ENCODE data around the gene CNTN4. TPM values are rescaled to one million over a fixed set of nuclear protein-coding genes. Genes with fewer than 3 reads are reported as not detected.

The CNTN4 gene
- total and polyA plus RNA-seq, 2 experiments from 2014 or later: 0.91 to 4.0 TPM

- no peak for ATAC-seq
- Histone ChIP-seq H2AFZ (no peak overlapping the region), H3K4me2 (no peak overlapping the region), H4K20me1 (replicated peaks; ENCODE audit: insufficient read depth) (no peaks in the 10 kb centered on the region), H3K27ac (ENCODE audit: low read depth) (no peak overlapping the region), H3K36me3 (ENCODE audit: insufficient read depth) (no peaks in the 10 kb centered on the region), H3F3A (replicated peaks; ENCODE audit: low read depth) (no peaks in the 10 kb centered on the region), H3K4me3 (no peak overlapping the region), H3K4me1 (ENCODE audit: insufficient read depth) (peaks cover 2% of the 10 kb centered on the region; the same call in 1 of the 2 replicates), H3K9me2 (ENCODE audit: insufficient read depth) (no peaks in the 10 kb centered on the region), H3K27me3 (ENCODE audit: insufficient read depth) (no peaks in the 10 kb centered on the region), H3K79me2 (replicated peaks; ENCODE audit: insufficient read depth) (no peaks in the 10 kb centered on the region)
- no peak overlapping the region for H3K4me3 Mint-ChIP-seq
- no peak for TF ChIP-seq ZNF114 (CRISPR knock-in tag; IDR thresholded peaks at IDR 0.05)
- TF ChIP-seq ZNF331 (CRISPR knock-in tag; IDR thresholded peaks at IDR 0.05; ENCODE audit: low read depth): no peak
- TF ChIP-seq, protein P1, sequence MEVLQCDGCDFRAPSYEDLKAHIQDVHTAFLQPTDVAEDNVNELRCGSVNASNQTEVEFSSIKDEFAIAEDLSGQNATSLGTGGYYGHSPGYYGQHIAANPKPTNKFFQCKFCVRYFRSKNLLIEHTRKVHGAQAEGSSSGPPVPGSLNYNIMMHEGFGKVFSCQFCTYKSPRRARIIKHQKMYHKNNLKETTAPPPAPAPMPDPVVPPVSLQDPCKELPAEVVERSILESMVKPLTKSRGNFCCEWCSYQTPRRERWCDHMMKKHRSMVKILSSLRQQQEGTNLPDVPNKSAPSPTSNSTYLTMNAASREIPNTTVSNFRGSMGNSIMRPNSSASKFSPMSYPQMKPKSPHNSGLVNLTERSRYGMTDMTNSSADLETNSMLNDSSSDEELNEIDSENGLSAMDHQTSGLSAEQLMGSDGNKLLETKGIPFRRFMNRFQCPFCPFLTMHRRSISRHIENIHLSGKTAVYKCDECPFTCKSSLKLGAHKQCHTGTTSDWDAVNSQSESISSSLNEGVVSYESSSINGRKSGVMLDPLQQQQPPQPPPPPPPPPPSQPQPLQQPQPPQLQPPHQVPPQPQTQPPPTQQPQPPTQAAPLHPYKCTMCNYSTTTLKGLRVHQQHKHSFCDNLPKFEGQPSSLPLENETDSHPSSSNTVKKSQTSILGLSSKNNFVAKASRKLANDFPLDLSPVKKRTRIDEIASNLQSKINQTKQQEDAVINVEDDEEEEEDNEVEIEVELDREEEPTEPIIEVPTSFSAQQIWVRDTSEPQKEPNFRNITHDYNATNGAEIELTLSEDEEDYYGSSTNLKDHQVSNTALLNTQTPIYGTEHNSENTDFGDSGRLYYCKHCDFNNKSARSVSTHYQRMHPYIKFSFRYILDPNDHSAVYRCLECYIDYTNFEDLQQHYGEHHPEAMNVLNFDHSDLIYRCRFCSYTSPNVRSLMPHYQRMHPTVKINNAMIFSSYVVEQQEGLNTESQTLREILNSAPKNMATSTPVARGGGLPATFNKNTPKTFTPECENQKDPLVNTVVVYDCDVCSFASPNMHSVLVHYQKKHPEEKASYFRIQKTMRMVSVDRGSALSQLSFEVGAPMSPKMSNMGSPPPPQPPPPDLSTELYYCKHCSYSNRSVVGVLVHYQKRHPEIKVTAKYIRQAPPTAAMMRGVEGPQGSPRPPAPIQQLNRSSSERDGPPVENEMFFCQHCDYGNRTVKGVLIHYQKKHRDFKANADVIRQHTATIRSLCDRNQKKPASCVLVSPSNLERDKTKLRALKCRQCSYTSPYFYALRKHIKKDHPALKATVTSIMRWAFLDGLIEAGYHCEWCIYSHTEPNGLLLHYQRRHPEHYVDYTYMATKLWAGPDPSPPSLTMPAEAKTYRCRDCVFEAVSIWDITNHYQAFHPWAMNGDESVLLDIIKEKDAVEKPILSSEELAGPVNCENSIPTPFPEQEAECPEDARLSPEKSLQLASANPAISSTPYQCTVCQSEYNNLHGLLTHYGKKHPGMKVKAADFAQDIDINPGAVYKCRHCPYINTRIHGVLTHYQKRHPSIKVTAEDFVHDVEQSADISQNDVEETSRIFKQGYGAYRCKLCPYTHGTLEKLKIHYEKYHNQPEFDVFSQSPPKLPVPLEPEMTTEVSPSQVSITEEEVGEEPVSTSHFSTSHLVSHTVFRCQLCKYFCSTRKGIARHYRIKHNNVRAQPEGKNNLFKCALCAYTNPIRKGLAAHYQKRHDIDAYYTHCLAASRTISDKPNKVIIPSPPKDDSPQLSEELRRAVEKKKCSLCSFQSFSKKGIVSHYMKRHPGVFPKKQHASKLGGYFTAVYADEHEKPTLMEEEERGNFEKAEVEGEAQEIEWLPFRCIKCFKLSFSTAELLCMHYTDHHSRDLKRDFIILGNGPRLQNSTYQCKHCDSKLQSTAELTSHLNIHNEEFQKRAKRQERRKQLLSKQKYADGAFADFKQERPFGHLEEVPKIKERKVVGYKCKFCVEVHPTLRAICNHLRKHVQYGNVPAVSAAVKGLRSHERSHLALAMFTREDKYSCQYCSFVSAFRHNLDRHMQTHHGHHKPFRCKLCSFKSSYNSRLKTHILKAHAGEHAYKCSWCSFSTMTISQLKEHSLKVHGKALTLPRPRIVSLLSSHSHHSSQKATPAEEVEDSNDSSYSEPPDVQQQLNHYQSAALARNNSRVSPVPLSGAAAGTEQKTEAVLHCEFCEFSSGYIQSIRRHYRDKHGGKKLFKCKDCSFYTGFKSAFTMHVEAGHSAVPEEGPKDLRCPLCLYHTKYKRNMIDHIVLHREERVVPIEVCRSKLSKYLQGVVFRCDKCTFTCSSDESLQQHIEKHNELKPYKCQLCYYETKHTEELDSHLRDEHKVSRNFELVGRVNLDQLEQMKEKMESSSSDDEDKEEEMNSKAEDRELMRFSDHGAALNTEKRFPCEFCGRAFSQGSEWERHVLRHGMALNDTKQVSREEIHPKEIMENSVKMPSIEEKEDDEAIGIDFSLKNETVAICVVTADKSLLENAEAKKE (CRISPR knock-in tag; IDR thresholded peaks at IDR 0.05): no peak
- TF ChIP-seq POLR2AphosphoS5 (IDR thresholded peaks at IDR 0.05; ENCODE audit: low read depth): no peak
- TF ChIP-seq STAT1 (IDR thresholded peaks at IDR 0.05; ENCODE audit: unreplicated experiment): no peak
- TF ChIP-seq, protein P2, sequence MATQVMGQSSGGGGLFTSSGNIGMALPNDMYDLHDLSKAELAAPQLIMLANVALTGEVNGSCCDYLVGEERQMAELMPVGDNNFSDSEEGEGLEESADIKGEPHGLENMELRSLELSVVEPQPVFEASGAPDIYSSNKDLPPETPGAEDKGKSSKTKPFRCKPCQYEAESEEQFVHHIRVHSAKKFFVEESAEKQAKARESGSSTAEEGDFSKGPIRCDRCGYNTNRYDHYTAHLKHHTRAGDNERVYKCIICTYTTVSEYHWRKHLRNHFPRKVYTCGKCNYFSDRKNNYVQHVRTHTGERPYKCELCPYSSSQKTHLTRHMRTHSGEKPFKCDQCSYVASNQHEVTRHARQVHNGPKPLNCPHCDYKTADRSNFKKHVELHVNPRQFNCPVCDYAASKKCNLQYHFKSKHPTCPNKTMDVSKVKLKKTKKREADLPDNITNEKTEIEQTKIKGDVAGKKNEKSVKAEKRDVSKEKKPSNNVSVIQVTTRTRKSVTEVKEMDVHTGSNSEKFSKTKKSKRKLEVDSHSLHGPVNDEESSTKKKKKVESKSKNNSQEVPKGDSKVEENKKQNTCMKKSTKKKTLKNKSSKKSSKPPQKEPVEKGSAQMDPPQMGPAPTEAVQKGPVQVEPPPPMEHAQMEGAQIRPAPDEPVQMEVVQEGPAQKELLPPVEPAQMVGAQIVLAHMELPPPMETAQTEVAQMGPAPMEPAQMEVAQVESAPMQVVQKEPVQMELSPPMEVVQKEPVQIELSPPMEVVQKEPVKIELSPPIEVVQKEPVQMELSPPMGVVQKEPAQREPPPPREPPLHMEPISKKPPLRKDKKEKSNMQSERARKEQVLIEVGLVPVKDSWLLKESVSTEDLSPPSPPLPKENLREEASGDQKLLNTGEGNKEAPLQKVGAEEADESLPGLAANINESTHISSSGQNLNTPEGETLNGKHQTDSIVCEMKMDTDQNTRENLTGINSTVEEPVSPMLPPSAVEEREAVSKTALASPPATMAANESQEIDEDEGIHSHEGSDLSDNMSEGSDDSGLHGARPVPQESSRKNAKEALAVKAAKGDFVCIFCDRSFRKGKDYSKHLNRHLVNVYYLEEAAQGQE (IDR thresholded peaks at IDR 0.05; ENCODE audit: unreplicated experiment): no peak
- no peak for TF ChIP-seq EZH2phosphoT487 (IDR thresholded peaks at IDR 0.05; ENCODE audit: unreplicated experiment)
- TF ChIP-seq, protein P3, sequence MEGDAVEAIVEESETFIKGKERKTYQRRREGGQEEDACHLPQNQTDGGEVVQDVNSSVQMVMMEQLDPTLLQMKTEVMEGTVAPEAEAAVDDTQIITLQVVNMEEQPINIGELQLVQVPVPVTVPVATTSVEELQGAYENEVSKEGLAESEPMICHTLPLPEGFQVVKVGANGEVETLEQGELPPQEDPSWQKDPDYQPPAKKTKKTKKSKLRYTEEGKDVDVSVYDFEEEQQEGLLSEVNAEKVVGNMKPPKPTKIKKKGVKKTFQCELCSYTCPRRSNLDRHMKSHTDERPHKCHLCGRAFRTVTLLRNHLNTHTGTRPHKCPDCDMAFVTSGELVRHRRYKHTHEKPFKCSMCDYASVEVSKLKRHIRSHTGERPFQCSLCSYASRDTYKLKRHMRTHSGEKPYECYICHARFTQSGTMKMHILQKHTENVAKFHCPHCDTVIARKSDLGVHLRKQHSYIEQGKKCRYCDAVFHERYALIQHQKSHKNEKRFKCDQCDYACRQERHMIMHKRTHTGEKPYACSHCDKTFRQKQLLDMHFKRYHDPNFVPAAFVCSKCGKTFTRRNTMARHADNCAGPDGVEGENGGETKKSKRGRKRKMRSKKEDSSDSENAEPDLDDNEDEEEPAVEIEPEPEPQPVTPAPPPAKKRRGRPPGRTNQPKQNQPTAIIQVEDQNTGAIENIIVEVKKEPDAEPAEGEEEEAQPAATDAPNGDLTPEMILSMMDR (conservative IDR thresholded peaks at IDR 0.05; ENCODE audit: low read depth in 2 of 2): no peak
- no peak for TF ChIP-seq JUNB (IDR thresholded peaks at IDR 0.05; ENCODE audit: unreplicated experiment)
- TF ChIP-seq EZH2 (IDR thresholded peaks at IDR 0.05; ENCODE audit: low read depth, unreplicated experiment): no peak
- TF ChIP-seq CREB1 (CRISPR knock-in tag; IDR thresholded peaks at IDR 0.05; ENCODE audit: low read depth): no peak
- no peak for TF ChIP-seq NANOG (IDR thresholded peaks at IDR 0.05; ENCODE audit: borderline replicate concordance)
- no peak for TF ChIP-seq ETS1 (IDR thresholded peaks at IDR 0.05)
- peaks cover 12% of the 10 kb centered on the region; the same call in 2 of the 3 replicates for H3K36me3 Mint-ChIP-seq (ENCODE audit: low read depth)
- DNase-seq (ENCODE audit: low spot score): no peak
- no peaks in the 10 kb centered on the region for H3K27me3 Mint-ChIP-seq (ENCODE audit: insufficient read depth, low read depth, poor library complexity)
- H3K4me1 Mint-ChIP-seq: no peaks in the 10 kb centered on the region
- peaks cover 47% of the 10 kb centered on the region for H3K9me3 Mint-ChIP-seq
- H3K27ac Mint-ChIP-seq: no peak overlapping the region
Measured at GRCh38 chr3:2236203-2236602, 137.5 kb downstream of the CNTN4 start.

Data from GM23338 (cell line).